HepG2 (cell line): ENCODE data around the gene PPP1R12B. TPM values are rescaled to one million over a fixed set of nuclear protein-coding genes. Genes with fewer than 3 reads are reported as not detected.
"Not testable (repeated sequence)": the region's sequence is repeated elsewhere in the genome, so short reads cannot be mapped to it uniquely, and the experiment has no call there.

ENCODE experiments used
- ATAC-seq: fragments of 200-7000 bp; cut with Tn5 transposase; 3 replicates; pipeline ENCODE4 v1.9.1; 2020; ENCODE audit warnings: mild to moderate bottlenecking, moderate library complexity
- BruUV-seq: library from RNA; stranded (reverse); fragments of 400-500 nt; replicated peaks from 2 replicates; lab custom pipeline; 2021; lab: Mats Ljungman, UMichigan
- CTCF ChIA-PET: fragments of 300-600 bp; formaldehyde crosslinking; extraction: SDS; loops from one replicate; lab custom pipeline; 2021; ENCODE audit warnings: low total read pairs, inconsistent platforms, low intra/inter-chr PET ratio; lab: Yijun Ruan, JAX
- POLR2A ChIA-PET: fragments of 350-600 bp; sonication (Branson Sonifier 250); formaldehyde crosslinking; loops from one replicate; lab custom pipeline; 2020; ENCODE audit warnings: antibody characterized with exemption, inconsistent platforms; lab: Yijun Ruan, JAX
- DNase-seq: peaks from one replicate; pipeline ENCODE4 v3.0.0-alpha.2; 2015; ENCODE audit warnings: low spot score
- FAIRE-seq: peaks from 3 replicates; lab custom pipeline; 2011; peaks lifted over from hg19 to GRCh38; lab: Jason Lieb, UNC
- H2AFZ ChIP-seq: one replicate; pipeline ENCODE4 v1.6.1; 2011; ENCODE audit warnings: low read length, inconsistent platforms
- H3K27ac ChIP-seq: fragments of 300-600 bp; 3 replicates; pipeline ENCODE4 v1.8.0; 2011; ENCODE audit warnings: mixed run types, mild to moderate bottlenecking, mixed read lengths, low read length, inconsistent platforms; ENCODE audit not compliant: insufficient read depth; ENCODE audit errors: extremely low read length
- H3K27me3 ChIP-seq, 2 experiments: fragments of 200-600 bp in 1 of 2; 2 replicates in 1 of 2; 3 replicates in 1 of 2; pipeline versions ENCODE4 v1.6.0 to v1.8.0; 2011; ENCODE audit warnings: low read length in 2 of 2, mild to moderate bottlenecking in 2 of 2, moderate library complexity in 2 of 2, inconsistent platforms in 1 of 2; ENCODE audit not compliant: insufficient read depth in 2 of 2, control insufficient read depth in 1 of 2
- H3K36me3 ChIP-seq, 2 experiments: fragments of 200-600 bp in 1 of 2; replicated peaks in 1 of 2; 2 replicates in 1 of 2; 3 replicates in 1 of 2; pipeline versions ENCODE4 v1.5.1 to v1.8.0; 2011; ENCODE audit warnings: low read length in 2 of 2, inconsistent platforms in 1 of 2; ENCODE audit not compliant: insufficient read depth in 2 of 2, control insufficient read depth in 1 of 2
- H3K4me1 ChIP-seq: 2 replicates; pipeline ENCODE4 v1.5.1; 2012; ENCODE audit warnings: low read length, inconsistent platforms; ENCODE audit not compliant: insufficient read depth
- H3K4me2 ChIP-seq: 2 replicates; pipeline ENCODE4 v1.6.0; 2011; ENCODE audit warnings: low read depth, low read length, inconsistent platforms
- H3K4me3 ChIP-seq, 3 experiments: fragments of 200-600 bp in 1 of 3; sonication (generic), shearing (Covaris generic) in 1 of 3; replicated peaks in 1 of 3; 2 replicates each; pipeline ENCODE4 v1.5.1; 2011 to 2016; ENCODE audit warnings: low read length in 3 of 3, inconsistent platforms in 2 of 3, low read depth in 2 of 3, mild to moderate bottlenecking in 2 of 3, control low read depth in 1 of 3, mixed read lengths in 1 of 3; ENCODE audit not compliant: insufficient read depth in 1 of 3
- H3K79me2 ChIP-seq: one replicate; pipeline ENCODE4 v1.6.1; 2011; ENCODE audit warnings: low read length, inconsistent platforms; ENCODE audit not compliant: insufficient read depth
- H3K9ac ChIP-seq: 2 replicates; pipeline ENCODE4 v1.6.0; 2011; ENCODE audit warnings: mild to moderate bottlenecking, low read depth, low read length, inconsistent platforms; ENCODE audit not compliant: insufficient read depth
- H3K9me3 ChIP-seq: 2 replicates; pipeline ENCODE4 v1.5.1; 2012; ENCODE audit warnings: mild to moderate bottlenecking, low read length
- H4K20me1 ChIP-seq: 2 replicates; pipeline ENCODE4 v1.6.0; 2011; ENCODE audit warnings: inconsistent platforms, mild to moderate bottlenecking, low read length, moderate library complexity; ENCODE audit not compliant: insufficient read depth
- NCOA2 ChIP-seq: sonication (generic); formaldehyde crosslinking; IDR thresholded peaks from 2 replicates; pipeline ENCODE4 v1.8.0; 2022; ENCODE audit warnings: inconsistent platforms
- PHF5A ChIP-seq: IDR thresholded peaks from one replicate; pipeline ENCODE4 v1.6.1; 2018; ENCODE audit warnings: low read depth, missing genetic modification reagents; ENCODE audit not compliant: unreplicated experiment
- SNRNP70 ChIP-seq: fragments of 200-400 bp; formaldehyde crosslinking; IDR thresholded peaks from 2 replicates; pipeline ENCODE4 v1.6.1; 2017; ENCODE audit warnings: mild to moderate bottlenecking, low read depth, low read length, moderate library complexity
- SOX5 ChIP-seq: IDR thresholded peaks from 2 replicates; pipeline ENCODE4 v1.6.1; 2016; ENCODE audit warnings: borderline replicate concordance
- SYNCRIP ChIP-seq: fragments of 200-400 bp; formaldehyde crosslinking; IDR thresholded peaks from 2 replicates; pipeline ENCODE4 v1.6.1; 2018; ENCODE audit warnings: mild to moderate bottlenecking, low read depth, low read length; ENCODE audit not compliant: insufficient read depth
- ZNF274 ChIP-seq: sonication (generic); formaldehyde crosslinking; IDR thresholded peaks from 2 replicates; pipeline ENCODE4 v1.5.1; 2020; ENCODE audit warnings: mild to moderate bottlenecking, missing genetic modification reagents
- ZNF569 ChIP-seq: sonication (generic); formaldehyde crosslinking; IDR thresholded peaks from 2 replicates; pipeline ENCODE4 v1.5.0; 2020; ENCODE audit warnings: mild to moderate bottlenecking, missing genetic modification reagents, moderate library complexity, borderline replicate concordance
- WGBS: methylation state at CpG from one replicate; pipeline ENCODE4 v1.1.6; 2017; ENCODE audit warnings: low lambda C conversion rate; 5-methylcytosine and 5-hydroxymethylcytosine counted together
- in situ Hi-C: cut with HindIII; loops from 2 replicates; pipeline ENCODE4 v1.10.0; 2017; ENCODE audit warnings: low pct_unique_long_range_greater_than_20kb; ENCODE audit not compliant: extremely low pct_ligation_motif_present
- intact Hi-C: fragments of 100-400 bp; cut with micrococcal nuclease; formaldehyde crosslinking; loops from one replicate; pipeline ENCODE4 v1.10.0; 2022; ENCODE audit not compliant: unreplicated experiment
- polyA plus RNA-seq, 8 experiments: library from polyadenylated mRNA; depleted of rRNA in 3 of 8; stranded (reverse) in 7 of 8; unstranded in 1 of 8; fragments of >200 nt; fragmentation: Illumina TruSeq in 4 of 8; extraction: Trizol in 4 of 8; gene quantifications; 2 replicates each; pipeline versions ENCODE4 v1.2.1 to v1.2.3, GENCODE V29; 2011 to 2016; ENCODE audit warnings: low read depth in 4 of 8, missing spikeins in 1 of 8, mixed read lengths in 1 of 8; ENCODE audit not compliant: insufficient read depth in 1 of 8
- total RNA-seq, 5 experiments: library from RNA; depleted of rRNA; stranded (reverse); fragments of >200 nt; fragmentation: Illumina TruSeq; extraction: Trizol; gene quantifications; 2 replicates each; pipeline ENCODE4 v1.2.3, GENCODE V29; 2016; ENCODE audit warnings: low read depth in 1 of 5
- TF ChIP-seq, protein P1 (sequence below): fragments of 450-650 bp; IDR thresholded peaks from 2 replicates; pipeline ENCODE4 v1.6.1; 2017
- TF ChIP-seq, protein P2 (sequence below): sonication (generic); formaldehyde crosslinking; IDR thresholded peaks from 2 replicates; pipeline ENCODE4 v1.5.0; 2020; ENCODE audit warnings: mild to moderate bottlenecking, missing genetic modification reagents
- TF ChIP-seq, protein P3 (sequence below): sonication (generic); formaldehyde crosslinking; conservative IDR thresholded peaks from 2 replicates; pipeline ENCODE4 v1.4.0; 2020; ENCODE audit warnings: mild to moderate bottlenecking, missing genetic modification reagents, moderate library complexity
- TF ChIP-seq, protein P4 (sequence below): sonication (generic); formaldehyde crosslinking; IDR thresholded peaks from 2 replicates; pipeline ENCODE4 v1.4.0; 2020; ENCODE audit warnings: missing genetic modification reagents

The PPP1R12B gene
- total and polyA plus RNA-seq, 2 of the 13 experiments (the other 11 are each of a cell fraction or from before 2014, with no cell fraction given) = 12.0 to 13.6 TPM

DNA sequence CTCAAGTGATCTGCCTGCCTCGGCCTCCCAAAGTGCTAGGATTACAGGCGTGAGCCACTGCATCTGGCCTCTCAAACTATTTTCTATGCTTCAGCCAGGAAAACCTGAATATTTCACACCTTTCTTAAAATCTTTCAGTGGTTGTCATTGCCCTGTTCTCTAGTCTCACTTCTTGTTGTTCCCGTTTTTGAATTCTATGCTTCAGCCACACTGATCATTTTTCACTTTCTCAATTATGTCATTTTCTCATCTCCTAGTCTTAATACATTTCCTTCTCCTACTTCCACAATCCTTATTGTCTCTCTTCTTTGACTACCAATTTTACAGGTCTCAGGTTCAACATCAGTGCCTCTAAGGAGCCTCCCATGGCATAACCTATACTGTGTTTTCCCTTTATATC is 26.7 kb downstream of the PPP1R12B start:
- H3K9ac ChIP-seq, H3K27me3 ChIP-seq, ATAC-seq, BruUV-seq, H3K79me2 ChIP-seq, CTCF ChIA-PET, H3K4me3 ChIP-seq, FAIRE-seq, H3K36me3 ChIP-seq, H2AFZ ChIP-seq, H3K27ac ChIP-seq, DNase-seq, H3K4me1 ChIP-seq, in situ Hi-C loops, H3K4me2 ChIP-seq, POLR2A ChIA-PET, H3K9me3 ChIP-seq, H4K20me1 ChIP-seq, intact Hi-C loops: not testable (repeated sequence)
- WGBS = 100% methylated on average over 3 of the region's 3 CpGs

DNA sequence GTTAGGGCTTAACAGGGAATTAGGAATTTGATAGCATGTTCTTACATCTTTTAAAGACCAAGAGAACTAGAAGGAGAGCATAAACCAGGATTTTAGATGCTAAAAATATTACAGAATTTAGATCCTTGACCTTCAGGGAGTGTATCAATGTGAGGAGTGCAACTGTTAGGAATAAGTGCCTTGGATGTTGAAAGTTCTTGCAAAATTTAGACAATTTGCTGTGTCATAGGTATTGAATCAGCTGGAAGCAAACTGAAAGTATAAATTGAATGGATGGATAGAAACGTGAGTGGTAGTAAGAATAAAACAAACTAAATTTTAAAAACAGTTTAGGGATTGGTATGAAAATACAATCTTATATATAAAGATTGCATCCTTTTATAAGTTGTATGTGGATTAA is 27.7 kb downstream of the PPP1R12B start:
- H2AFZ ChIP-seq = no peak overlapping the region
- WGBS = 81% methylated on average over 1 of the region's 1 CpG
- FAIRE-seq (no peak), DNase-seq (no peak), ATAC-seq (no peak)
- H3K27me3 ChIP-seq = no peaks in the 10 kb centered on the region
- no peak overlapping the region for H3K27ac ChIP-seq
- H3K36me3 ChIP-seq = no peaks in the 10 kb centered on the region
- no peaks in the 10 kb centered on the region for H3K79me2 ChIP-seq
- H3K4me1 ChIP-seq = peaks cover 17% of the 10 kb centered on the region
- H4K20me1 ChIP-seq = no peaks in the 10 kb centered on the region
- no TSS peak for BruUV-seq
- POLR2A ChIA-PET = no interaction called here
- intact Hi-C loops = no loop called here
- H3K9ac ChIP-seq = no peak overlapping the region
- H3K4me3 ChIP-seq = no peak overlapping the region
- CTCF ChIA-PET = no interaction called here
- in situ Hi-C loops = no loop called here
- no peaks in the 10 kb centered on the region for H3K9me3 ChIP-seq
- H3K4me2 ChIP-seq = no peak overlapping the region
- no peak for TF ChIP-seq SNRNP70
- no peak for TF ChIP-seq NCOA2 (CRISPR knock-in tag)
- no peak for TF ChIP-seq SYNCRIP
- TF ChIP-seq ZNF569 (CRISPR knock-in tag) = no peak
- TF ChIP-seq, protein P1, sequence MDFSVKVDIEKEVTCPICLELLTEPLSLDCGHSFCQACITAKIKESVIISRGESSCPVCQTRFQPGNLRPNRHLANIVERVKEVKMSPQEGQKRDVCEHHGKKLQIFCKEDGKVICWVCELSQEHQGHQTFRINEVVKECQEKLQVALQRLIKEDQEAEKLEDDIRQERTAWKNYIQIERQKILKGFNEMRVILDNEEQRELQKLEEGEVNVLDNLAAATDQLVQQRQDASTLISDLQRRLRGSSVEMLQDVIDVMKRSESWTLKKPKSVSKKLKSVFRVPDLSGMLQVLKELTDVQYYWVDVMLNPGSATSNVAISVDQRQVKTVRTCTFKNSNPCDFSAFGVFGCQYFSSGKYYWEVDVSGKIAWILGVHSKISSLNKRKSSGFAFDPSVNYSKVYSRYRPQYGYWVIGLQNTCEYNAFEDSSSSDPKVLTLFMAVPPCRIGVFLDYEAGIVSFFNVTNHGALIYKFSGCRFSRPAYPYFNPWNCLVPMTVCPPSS = no peak
- no peak for TF ChIP-seq ZNF274 (CRISPR knock-in tag)
- TF ChIP-seq PHF5A (CRISPR knock-in tag) = no peak
- TF ChIP-seq SOX5 (CRISPR knock-in tag) = no peak
- TF ChIP-seq, protein P2, sequence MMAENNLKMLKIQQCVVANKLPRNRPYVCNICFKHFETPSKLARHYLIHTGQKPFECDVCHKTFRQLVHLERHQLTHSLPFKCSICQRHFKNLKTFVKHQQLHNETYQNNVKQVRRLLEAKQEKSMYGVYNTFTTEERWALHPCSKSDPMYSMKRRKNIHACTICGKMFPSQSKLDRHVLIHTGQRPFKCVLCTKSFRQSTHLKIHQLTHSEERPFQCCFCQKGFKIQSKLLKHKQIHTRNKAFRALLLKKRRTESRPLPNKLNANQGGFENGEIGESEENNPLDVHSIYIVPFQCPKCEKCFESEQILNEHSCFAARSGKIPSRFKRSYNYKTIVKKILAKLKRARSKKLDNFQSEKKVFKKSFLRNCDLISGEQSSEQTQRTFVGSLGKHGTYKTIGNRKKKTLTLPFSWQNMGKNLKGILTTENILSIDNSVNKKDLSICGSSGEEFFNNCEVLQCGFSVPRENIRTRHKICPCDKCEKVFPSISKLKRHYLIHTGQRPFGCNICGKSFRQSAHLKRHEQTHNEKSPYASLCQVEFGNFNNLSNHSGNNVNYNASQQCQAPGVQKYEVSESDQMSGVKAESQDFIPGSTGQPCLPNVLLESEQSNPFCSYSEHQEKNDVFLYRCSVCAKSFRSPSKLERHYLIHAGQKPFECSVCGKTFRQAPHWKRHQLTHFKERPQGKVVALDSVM (CRISPR knock-in tag) = no peak
- TF ChIP-seq, protein P3, sequence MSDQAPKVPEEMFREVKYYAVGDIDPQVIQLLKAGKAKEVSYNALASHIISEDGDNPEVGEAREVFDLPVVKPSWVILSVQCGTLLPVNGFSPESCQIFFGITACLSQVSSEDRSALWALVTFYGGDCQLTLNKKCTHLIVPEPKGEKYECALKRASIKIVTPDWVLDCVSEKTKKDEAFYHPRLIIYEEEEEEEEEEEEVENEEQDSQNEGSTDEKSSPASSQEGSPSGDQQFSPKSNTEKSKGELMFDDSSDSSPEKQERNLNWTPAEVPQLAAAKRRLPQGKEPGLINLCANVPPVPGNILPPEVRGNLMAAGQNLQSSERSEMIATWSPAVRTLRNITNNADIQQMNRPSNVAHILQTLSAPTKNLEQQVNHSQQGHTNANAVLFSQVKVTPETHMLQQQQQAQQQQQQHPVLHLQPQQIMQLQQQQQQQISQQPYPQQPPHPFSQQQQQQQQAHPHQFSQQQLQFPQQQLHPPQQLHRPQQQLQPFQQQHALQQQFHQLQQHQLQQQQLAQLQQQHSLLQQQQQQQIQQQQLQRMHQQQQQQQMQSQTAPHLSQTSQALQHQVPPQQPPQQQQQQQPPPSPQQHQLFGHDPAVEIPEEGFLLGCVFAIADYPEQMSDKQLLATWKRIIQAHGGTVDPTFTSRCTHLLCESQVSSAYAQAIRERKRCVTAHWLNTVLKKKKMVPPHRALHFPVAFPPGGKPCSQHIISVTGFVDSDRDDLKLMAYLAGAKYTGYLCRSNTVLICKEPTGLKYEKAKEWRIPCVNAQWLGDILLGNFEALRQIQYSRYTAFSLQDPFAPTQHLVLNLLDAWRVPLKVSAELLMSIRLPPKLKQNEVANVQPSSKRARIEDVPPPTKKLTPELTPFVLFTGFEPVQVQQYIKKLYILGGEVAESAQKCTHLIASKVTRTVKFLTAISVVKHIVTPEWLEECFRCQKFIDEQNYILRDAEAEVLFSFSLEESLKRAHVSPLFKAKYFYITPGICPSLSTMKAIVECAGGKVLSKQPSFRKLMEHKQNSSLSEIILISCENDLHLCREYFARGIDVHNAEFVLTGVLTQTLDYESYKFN (CRISPR knock-in tag) = no peak
- TF ChIP-seq, protein P4, sequence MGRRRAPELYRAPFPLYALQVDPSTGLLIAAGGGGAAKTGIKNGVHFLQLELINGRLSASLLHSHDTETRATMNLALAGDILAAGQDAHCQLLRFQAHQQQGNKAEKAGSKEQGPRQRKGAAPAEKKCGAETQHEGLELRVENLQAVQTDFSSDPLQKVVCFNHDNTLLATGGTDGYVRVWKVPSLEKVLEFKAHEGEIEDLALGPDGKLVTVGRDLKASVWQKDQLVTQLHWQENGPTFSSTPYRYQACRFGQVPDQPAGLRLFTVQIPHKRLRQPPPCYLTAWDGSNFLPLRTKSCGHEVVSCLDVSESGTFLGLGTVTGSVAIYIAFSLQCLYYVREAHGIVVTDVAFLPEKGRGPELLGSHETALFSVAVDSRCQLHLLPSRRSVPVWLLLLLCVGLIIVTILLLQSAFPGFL (CRISPR knock-in tag) = no peak
